ENCODE results near the gene WDR7. TPM values are rescaled to one million over a fixed set of nuclear protein-coding genes. Genes with fewer than 3 reads are reported as not detected.

Gene WDR7
- total RNA-seq, 1 experiment from 2014 or later: 11.5 TPM

- intact Hi-C loops (cut with micrococcal nuclease): no loop called here
- Histone ChIP-seq H3K9me3 (ENCODE audit: control insufficient read depth in 1 of 2, insufficient read depth in 1 of 2, low read depth in 1 of 2, low read length in 2 of 2) (no peaks in the 10 kb centered on the region), H3K9me2 (ENCODE audit: insufficient read depth) (no peaks in the 10 kb centered on the region), H3K4me3 (replicated peaks in 1 of 2; ENCODE audit: low read depth in 1 of 2, low read length in 2 of 2) (no peak overlapping the region), H2AFZ (ENCODE audit: low read depth, low read length, poor library complexity, severe bottlenecking) (no peak overlapping the region), H3K36me3 (ENCODE audit: control insufficient read depth in 1 of 2, insufficient read depth in 2 of 2, low read length in 2 of 2) (no peaks in the 10 kb centered on the region), H3K79me2 (ENCODE audit: insufficient read depth, low read length) (no peaks in the 10 kb centered on the region), H3K9ac (ENCODE audit: low read length) (no peak overlapping the region), H3K4me2 (ENCODE audit: low read length) (no peak overlapping the region), H3K27ac (ENCODE audit: low read depth, low read length) (no peak overlapping the region), H4K20me1 (ENCODE audit: insufficient read depth) (no peaks in the 10 kb centered on the region), H3K27me3 (ENCODE audit: insufficient read depth, low read length) (no peaks in the 10 kb centered on the region), H3K4me1 (ENCODE audit: control insufficient read depth in 1 of 2, insufficient read depth in 2 of 2, low read length in 2 of 2) (no peaks in the 10 kb centered on the region)
- DNase-seq (ENCODE audit: low read depth, low spot score) (no peak), ATAC-seq (no peak)
- POLR2A ChIA-PET: no interaction called here
- CTCF ChIA-PET: no interaction called here
- TF ChIP-seq POLR2AphosphoS5 (IDR thresholded peaks at IDR 0.05; ENCODE audit: low read depth, low read length) (no peak), SRF (IDR thresholded peaks at IDR 0.05; ENCODE audit: low read depth) (no peak), FOSL1 (IDR thresholded peaks at IDR 0.05; ENCODE audit: low read depth) (no peak), CEBPB (IDR thresholded peaks at IDR 0.05; ENCODE audit: low read depth) (no peak), POLR2A (IDR thresholded peaks at IDR 0.05; ENCODE audit: borderline replicate concordance, extremely low read depth, insufficient read depth, insufficient read length) (no peak), EZH2 (IDR thresholded peaks at IDR 0.05) (no peak), ZBTB33 (IDR thresholded peaks at IDR 0.05; ENCODE audit: extremely low read depth, insufficient replicate concordance, low read length) (no peak), MAX (IDR thresholded peaks at IDR 0.05) (no peak), ZFX (IDR thresholded peaks at IDR 0.05) (no peak), SIN3A (IDR thresholded peaks at IDR 0.05; ENCODE audit: low read depth) (no peak), SP1 (IDR thresholded peaks at IDR 0.05; ENCODE audit: low read depth) (no peak), CTCF (IDR thresholded peaks at IDR 0.05 in 2 of 3, conservative IDR thresholded peaks at IDR 0.05 in 1 of 3; ENCODE audit: borderline replicate concordance in 1 of 3, insufficient read depth in 1 of 3, low read depth in 2 of 3, low read length in 2 of 3) (no peak), CBX3 (IDR thresholded peaks at IDR 0.05; ENCODE audit: low read depth) (no peak), ATF3 (IDR thresholded peaks at IDR 0.05) (no peak), TCF7L2 (IDR thresholded peaks at IDR 0.05; ENCODE audit: borderline replicate concordance, extremely low read depth, insufficient read depth, insufficient read length) (no peak), RAD21 (IDR thresholded peaks at IDR 0.05; ENCODE audit: low read depth) (no peak), REST (IDR thresholded peaks at IDR 0.05; ENCODE audit: low read depth) (no peak)
- RAD21 ChIA-PET (ENCODE audit: low non-redundant PET in 1 of 2, low total read pairs in 2 of 2, uncharacterized antibody in 2 of 2, unreplicated experiment in 2 of 2): no interaction called here
- no TSS peak for BruUV-seq (replicated peaks)
Observed at GRCh38 chr18:56835331-56835730, 184.2 kb downstream of the WDR7 start.
